Neuronal stem cell (in vitro differentiated cells): ENCODE results near the gene POLR2J3.
"Not testable (repeated sequence)": the region's sequence is repeated elsewhere in the genome, so short reads cannot be mapped to it uniquely, and the experiment has no call there.

Source experiments
- DNase-seq: peaks from one replicate; pipeline ENCODE4 v3.0.0-alpha.2; 2013; ENCODE audit warnings: low spot score
- H2AFZ ChIP-seq: one replicate; pipeline ENCODE4 v1.6.1; 2013; ENCODE audit warnings: mild to moderate bottlenecking, low read length, inconsistent platforms
- H2AK5ac ChIP-seq: 2 replicates; pipeline ENCODE4 v1.6.1; 2013; ENCODE audit warnings: low read depth, mild to moderate bottlenecking, inconsistent platforms, low read length, moderate library complexity, mixed read lengths
- H2BK120ac ChIP-seq: 2 replicates; pipeline ENCODE4 v1.6.1; 2013; ENCODE audit warnings: low read depth, mild to moderate bottlenecking, inconsistent platforms, low read length, moderate library complexity, mixed read lengths
- H2BK12ac ChIP-seq: one replicate; pipeline ENCODE4 v1.6.1; 2013; ENCODE audit warnings: low read length, inconsistent platforms
- H2BK15ac ChIP-seq: 2 replicates; pipeline ENCODE4 v1.6.1; 2013; ENCODE audit warnings: mild to moderate bottlenecking, low read length, inconsistent platforms, mixed read lengths
- H2BK5ac ChIP-seq: one replicate; pipeline ENCODE4 v1.6.1; 2013; ENCODE audit warnings: inconsistent platforms, mild to moderate bottlenecking, low read length, moderate library complexity
- H3K14ac ChIP-seq: one replicate; pipeline ENCODE4 v1.6.1; 2013; ENCODE audit warnings: low read length, inconsistent platforms
- H3K18ac ChIP-seq: 2 replicates; pipeline ENCODE4 v1.6.1; 2013; ENCODE audit warnings: low read length, inconsistent platforms
- H3K23ac ChIP-seq: 2 replicates; pipeline ENCODE4 v1.6.1; 2013; ENCODE audit warnings: low read depth, mild to moderate bottlenecking, mixed read lengths, low read length, inconsistent platforms; ENCODE audit not compliant: poor library complexity
- H3K27ac ChIP-seq: replicated peaks from 3 replicates; pipeline ENCODE4 v1.5.1; 2013; ENCODE audit warnings: low read length, inconsistent platforms
- H3K27me3 ChIP-seq, 3 experiments: 2 replicates each; pipeline ENCODE4 v1.6.1; 2013; ENCODE audit warnings: low read length in 3 of 3, mild to moderate bottlenecking in 2 of 3, inconsistent platforms in 1 of 3, low read depth in 1 of 3, mixed read lengths in 1 of 3, moderate library complexity in 1 of 3; ENCODE audit not compliant: control insufficient read depth in 3 of 3, insufficient read depth in 3 of 3
- H3K36me3 ChIP-seq, 2 donors: replicated peaks in 1 of 2; 2 replicates each; pipeline ENCODE4 v1.6.1; 2013; ENCODE audit warnings: low read length in 2 of 2; ENCODE audit not compliant: control insufficient read depth in 2 of 2, insufficient read depth in 2 of 2
- H3K4ac ChIP-seq: 2 replicates; pipeline ENCODE4 v1.6.1; 2013; ENCODE audit warnings: inconsistent platforms, mild to moderate bottlenecking, low read length, moderate library complexity
- H3K4me1 ChIP-seq, 2 donors: 1 replicate in 1 of 2; 2 replicates in 1 of 2; pipeline ENCODE4 v1.6.1; 2013; ENCODE audit warnings: low read length in 2 of 2, low read depth in 1 of 2; ENCODE audit not compliant: control insufficient read depth in 2 of 2, insufficient read depth in 1 of 2
- H3K4me2 ChIP-seq: one replicate; pipeline ENCODE4 v1.6.1; 2013; ENCODE audit warnings: mild to moderate bottlenecking, low read length, inconsistent platforms; ENCODE audit not compliant: insufficient read depth, poor library complexity, severe bottlenecking
- H3K4me3 ChIP-seq, 2 donors: 2 replicates each; pipeline ENCODE4 v1.5.1; 2013; ENCODE audit warnings: low read length in 2 of 2, mild to moderate bottlenecking in 2 of 2, inconsistent platforms in 1 of 2, moderate library complexity in 1 of 2
- H3K79me1 ChIP-seq: one replicate; pipeline ENCODE4 v1.6.1; 2013; ENCODE audit warnings: low read depth, mild to moderate bottlenecking, inconsistent platforms, low read length, moderate library complexity
- H3K9ac ChIP-seq: one replicate; pipeline ENCODE4 v1.6.1; 2013; ENCODE audit warnings: mild to moderate bottlenecking, low read depth, low read length, inconsistent platforms; ENCODE audit not compliant: poor library complexity
- H3K9me3 ChIP-seq, 2 donors: replicated peaks in 1 of 2; 2 replicates each; pipeline versions ENCODE3 to v1.6.1; 2013; ENCODE audit warnings: low read length in 2 of 2, mild to moderate bottlenecking in 2 of 2, inconsistent platforms in 1 of 2, low read depth in 1 of 2, mixed read lengths in 1 of 2, moderate library complexity in 1 of 2; ENCODE audit not compliant: control insufficient read depth in 2 of 2, insufficient read depth in 1 of 2
- H4K8ac ChIP-seq: one replicate; pipeline ENCODE4 v1.6.1; 2013; ENCODE audit warnings: low read depth, mild to moderate bottlenecking, inconsistent platforms, low read length, moderate library complexity
- H4K91ac ChIP-seq: one replicate; pipeline ENCODE4 v1.6.1; 2013; ENCODE audit warnings: low read length, low read depth, mild to moderate bottlenecking, inconsistent platforms; ENCODE audit not compliant: poor library complexity
- WGBS, 2 donors: extraction: QIAGEN DNeasy Blood & Tissue Kit; methylation state at CpG; one replicate each; pipeline ENCODE4 v1.1.7; 2013; ENCODE audit warnings: missing lambda C conversion rate in 2 of 2, mixed read lengths in 1 of 2; ENCODE audit not compliant: insufficient read length in 2 of 2, insufficient replicate concordance in 1 of 2; ENCODE audit errors: extremely low coverage in 2 of 2; 5-methylcytosine and 5-hydroxymethylcytosine counted together

The POLR2J3 gene

DNA sequence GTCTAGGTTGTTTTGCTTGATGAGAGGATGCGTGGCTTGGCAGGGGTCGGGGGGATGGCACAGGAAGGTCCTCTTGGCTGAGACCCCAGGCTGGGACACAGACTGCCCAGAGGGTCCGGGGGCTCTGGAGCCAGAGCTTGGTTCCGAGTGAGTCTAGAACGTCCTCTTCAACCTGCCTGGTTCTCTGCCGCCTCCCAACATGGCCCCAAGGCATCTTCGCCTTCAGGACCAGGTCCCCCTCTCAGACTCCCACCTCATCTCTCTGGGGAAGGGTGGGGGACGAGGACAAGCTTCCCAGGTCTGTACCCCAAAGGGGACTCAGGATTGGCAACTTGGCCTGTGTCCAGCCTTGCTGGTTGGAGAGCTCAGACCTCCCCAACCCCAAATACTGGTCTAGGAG lies 30.3 kb downstream of the POLR2J3 start:
- H4K91ac ChIP-seq, H2AK5ac ChIP-seq, H2BK120ac ChIP-seq, H3K27me3 ChIP-seq, H3K9me3 ChIP-seq, H2BK5ac ChIP-seq, H3K36me3 ChIP-seq, H3K4me3 ChIP-seq, H2BK12ac ChIP-seq, H2AFZ ChIP-seq, H3K14ac ChIP-seq, H3K9ac ChIP-seq, H3K18ac ChIP-seq, H3K4ac ChIP-seq, H3K79me1 ChIP-seq, H3K4me1 ChIP-seq, H3K27ac ChIP-seq, H4K8ac ChIP-seq, DNase-seq, H3K23ac ChIP-seq, H3K4me2 ChIP-seq, H2BK15ac ChIP-seq: not testable (repeated sequence)
- no CpG with 5 or more reads among the region's 8 CpGs for WGBS, 2 donors

DNA sequence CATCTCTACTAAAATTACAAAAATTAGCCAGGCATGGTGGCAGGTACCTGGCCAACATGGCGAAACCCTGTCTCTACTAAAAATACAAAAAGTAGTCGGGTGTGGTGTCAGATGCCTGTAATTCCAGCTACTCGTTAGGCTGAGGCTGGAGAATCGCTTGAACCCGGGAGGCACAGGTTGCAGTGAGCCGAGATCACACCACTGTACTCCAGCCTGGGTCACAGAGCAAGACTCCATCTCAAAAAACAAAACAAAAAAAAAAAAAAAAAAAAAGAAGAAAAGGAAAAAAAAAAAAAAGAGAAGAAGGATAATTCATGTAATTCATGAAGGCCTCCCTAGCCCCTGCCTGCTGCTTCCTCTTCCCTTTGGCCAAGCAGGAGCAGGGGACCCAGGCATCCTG lies 31.8 kb downstream of the POLR2J3 start:
- not testable (repeated sequence) for H2AFZ ChIP-seq, H3K9ac ChIP-seq, H4K91ac ChIP-seq, H3K18ac ChIP-seq, H3K36me3 ChIP-seq, H3K27ac ChIP-seq, H4K8ac ChIP-seq, H2AK5ac ChIP-seq, H2BK5ac ChIP-seq, DNase-seq, H3K4me3 ChIP-seq, H3K4ac ChIP-seq, H3K14ac ChIP-seq, H3K4me1 ChIP-seq, H3K4me2 ChIP-seq, H3K27me3 ChIP-seq, H2BK12ac ChIP-seq, H3K79me1 ChIP-seq, H3K23ac ChIP-seq, H2BK15ac ChIP-seq, H2BK120ac ChIP-seq, H3K9me3 ChIP-seq
- WGBS, 2 donors, result no CpG with 5 or more reads among the region's 6 CpGs

DNA sequence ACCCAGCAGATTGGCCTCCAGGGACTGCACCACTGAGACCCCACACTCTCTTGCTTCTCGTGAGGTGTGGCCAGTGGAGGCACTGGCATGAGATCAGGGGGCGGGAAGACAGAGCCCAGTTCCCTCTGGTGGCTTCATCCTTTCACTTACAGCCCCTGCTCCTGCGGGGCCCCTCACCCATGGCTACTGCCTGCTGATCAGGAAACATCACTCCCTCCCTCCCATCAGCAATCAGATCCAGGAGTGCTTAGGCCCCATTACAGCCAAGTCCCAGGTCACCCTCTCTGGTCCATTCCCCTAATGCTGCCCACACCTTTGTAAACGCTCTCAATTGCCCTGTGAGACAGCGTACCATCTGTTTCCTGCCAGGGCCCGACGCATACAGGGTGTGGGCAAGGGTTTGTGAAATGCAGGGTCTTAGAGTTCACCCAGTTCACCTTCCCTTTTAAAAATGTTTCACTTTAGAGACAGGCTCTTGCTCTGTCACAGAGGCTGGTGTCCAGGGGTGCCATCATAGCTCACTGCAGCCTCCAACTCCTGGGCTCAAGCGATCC lies 37.2 kb downstream of the POLR2J3 start:
- WGBS, 2 donors, result no CpG with 5 or more reads among the region's 8 CpGs

DNA sequence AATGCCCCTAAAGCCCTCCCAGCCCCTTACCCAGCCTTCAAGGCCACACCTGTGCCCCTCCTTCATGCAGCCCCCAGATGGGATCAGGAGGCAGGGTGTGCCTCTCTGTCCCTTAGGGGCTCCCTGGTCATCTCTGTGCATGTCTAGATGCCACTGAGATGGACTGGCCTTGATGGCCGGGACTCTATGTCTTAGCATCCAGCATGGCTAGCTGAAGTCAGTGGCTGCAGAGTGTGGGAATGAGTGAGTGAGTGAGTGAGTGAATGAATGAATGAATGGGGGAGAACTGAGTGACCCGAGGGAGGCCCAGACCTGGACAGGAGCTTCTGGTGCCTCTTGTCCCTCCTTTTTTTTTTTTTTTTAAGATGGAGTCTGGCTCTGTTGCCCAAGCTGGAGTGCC lies 40.3 kb downstream of the POLR2J3 start:
- not testable (repeated sequence) for H3K14ac ChIP-seq, H3K27me3 ChIP-seq, H3K9ac ChIP-seq, H3K4me2 ChIP-seq, H3K4me3 ChIP-seq, H3K27ac ChIP-seq, H3K18ac ChIP-seq, H4K8ac ChIP-seq, H3K36me3 ChIP-seq, H2AFZ ChIP-seq, H3K23ac ChIP-seq, H2BK5ac ChIP-seq, H3K79me1 ChIP-seq, DNase-seq, H2BK120ac ChIP-seq, H3K4ac ChIP-seq, H3K4me1 ChIP-seq, H2AK5ac ChIP-seq, H2BK12ac ChIP-seq, H2BK15ac ChIP-seq, H3K9me3 ChIP-seq, H4K91ac ChIP-seq
- WGBS, 2 donors, result no CpG with 5 or more reads among the region's 2 CpGs

More for the DNA sequence above, 37.2 kb downstream of the POLR2J3 start:
- DNase-seq, H3K9ac ChIP-seq, H3K4me3 ChIP-seq, H3K9me3 ChIP-seq, H2BK5ac ChIP-seq, H2BK15ac ChIP-seq, H4K8ac ChIP-seq, H3K27me3 ChIP-seq, H2BK12ac ChIP-seq, H4K91ac ChIP-seq, H3K4ac ChIP-seq, H3K36me3 ChIP-seq, H3K4me1 ChIP-seq, H3K18ac ChIP-seq, H3K79me1 ChIP-seq, H2AFZ ChIP-seq, H3K23ac ChIP-seq, H3K4me2 ChIP-seq, H3K27ac ChIP-seq, H3K14ac ChIP-seq, H2AK5ac ChIP-seq, H2BK120ac ChIP-seq: not testable (repeated sequence)
